ENCODE data around the gene ARG2.
"Not testable (repeated sequence)": the region's sequence is repeated elsewhere in the genome, so short reads cannot be mapped to it uniquely, and the experiment has no call there.

ARG2 gene

GRCh38 chr14:67622675-67623074 lies 3.0 kb downstream of the ARG2 start:
- no peak for TF ChIP-seq CTCF (IDR thresholded peaks at IDR 0.05; ENCODE audit: control insufficient read depth, extremely low read depth, insufficient read depth)
- H3K4me3 ChIP-seq (ENCODE audit: low read depth, low read length) = no peak overlapping the region
- DNase-seq (ENCODE audit: low read depth) = no peak

- TF ChIP-seq CTCF (IDR thresholded peaks at IDR 0.05; ENCODE audit: control insufficient read depth, extremely low read depth, insufficient read depth) = no peak
- no peak overlapping the region for H3K4me3 ChIP-seq (ENCODE audit: low read depth, low read length)
- no peak for DNase-seq (ENCODE audit: low read depth)
Measured at GRCh38 chr14:67623114-67623513, 3.4 kb downstream of the ARG2 start.

GRCh38 chr14:67626131-67626530 lies 6.4 kb downstream of the ARG2 start:
- not testable (repeated sequence) for DNase-seq (ENCODE audit: low read depth); H3K4me3 ChIP-seq (ENCODE audit: low read depth, low read length)

- no peak for TF ChIP-seq CTCF (IDR thresholded peaks at IDR 0.05; ENCODE audit: control insufficient read depth, extremely low read depth, insufficient read depth)
- no peak for DNase-seq (ENCODE audit: low read depth)
- no peak overlapping the region for H3K4me3 ChIP-seq (ENCODE audit: low read depth, low read length)
Measured at GRCh38 chr14:67627519-67627918, 7.8 kb downstream of the ARG2 start.

GRCh38 chr14:67630186-67630585 lies 10.5 kb downstream of the ARG2 start:
- no peak for TF ChIP-seq CTCF (IDR thresholded peaks at IDR 0.05; ENCODE audit: control insufficient read depth, extremely low read depth, insufficient read depth)
- peak; percentile 56 for DNase-seq (ENCODE audit: low read depth)

GRCh38 chr14:67630938-67631337 lies 11.2 kb downstream of the ARG2 start:
- no peak overlapping the region for H3K4me3 ChIP-seq (ENCODE audit: low read depth, low read length)
- DNase-seq (ENCODE audit: low read depth) = no peak
- no peak for TF ChIP-seq CTCF (IDR thresholded peaks at IDR 0.05; ENCODE audit: control insufficient read depth, extremely low read depth, insufficient read depth)

More at GRCh38 chr14:67630186-67630585, 10.5 kb downstream of the ARG2 start:
- H3K4me3 ChIP-seq (ENCODE audit: low read depth, low read length) = no peak overlapping the region

- no peak overlapping the region for H3K4me3 ChIP-seq (ENCODE audit: low read depth, low read length)
- DNase-seq (ENCODE audit: low read depth) = no peak
- no peak for TF ChIP-seq CTCF (IDR thresholded peaks at IDR 0.05; ENCODE audit: control insufficient read depth, extremely low read depth, insufficient read depth)
Measured at GRCh38 chr14:67633451-67634147, 13.9 kb downstream of the ARG2 start.

Measured in LNCaP clone FGC (cell line).